IMR-90 (cell line): Measurements from ENCODE around the gene OR5T1. TPM values are rescaled to one million over a fixed set of nuclear protein-coding genes. Genes with fewer than 3 reads are reported as not detected.

ENCODE experiments used
- ATAC-seq: fragments of 200-7000 bp; cut with Tn5 transposase; 2 replicates; pipeline ENCODE4 v1.9.1; 2020; ENCODE audit warnings: low read depth, mild to moderate bottlenecking, moderate library complexity
- BruUV-seq: library from RNA; stranded (reverse); fragments of 400-500 nt; replicated peaks from 2 replicates; lab custom pipeline; 2021; lab: Mats Ljungman, UMichigan
- CTCF ChIA-PET: fragments of 300-600 bp; formaldehyde crosslinking; extraction: SDS; loops from one replicate; lab custom pipeline; 2021; ENCODE audit warnings: antibody characterized with exemption; lab: Yijun Ruan, JAX
- POLR2A ChIA-PET: fragments of 300-600 bp; sonication (Branson Sonifier 250); formaldehyde crosslinking; loops from one replicate; lab custom pipeline; 2022; ENCODE audit warnings: antibody characterized with exemption; ENCODE audit not compliant: unreplicated experiment; lab: Charles Lee
- DNase-seq: peaks from one replicate; pipeline ENCODE4 v3.0.0; 2013
- H2AFZ ChIP-seq: replicated peaks from 2 replicates; pipeline ENCODE3; 2013; ENCODE audit warnings: low read length, mild to moderate bottlenecking; ENCODE audit not compliant: poor library complexity
- H2AK5ac ChIP-seq: 2 replicates; pipeline ENCODE4 v1.6.1; 2013; ENCODE audit warnings: low read depth, low read length, inconsistent platforms
- H2AK9ac ChIP-seq: replicated peaks from 2 replicates; pipeline ENCODE3; 2013; ENCODE audit warnings: mild to moderate bottlenecking, low read depth, low read length, moderate library complexity; ENCODE audit not compliant: poor library complexity
- H2BK120ac ChIP-seq: 2 replicates; pipeline ENCODE4 v1.6.1; 2013; ENCODE audit warnings: low read depth, low read length, inconsistent platforms
- H2BK15ac ChIP-seq: 3 replicates; pipeline ENCODE4 v1.6.1; 2013; ENCODE audit warnings: low read depth, low read length, inconsistent platforms
- H2BK20ac ChIP-seq: 2 replicates; pipeline ENCODE4 v1.6.1; 2013; ENCODE audit warnings: low read depth, mild to moderate bottlenecking, inconsistent platforms, low read length, moderate library complexity
- H2BK5ac ChIP-seq: 2 replicates; pipeline ENCODE4 v1.6.1; 2013; ENCODE audit warnings: mild to moderate bottlenecking, low read depth, low read length, inconsistent platforms; ENCODE audit not compliant: poor library complexity, severe bottlenecking
- H3K14ac ChIP-seq: replicated peaks from 2 replicates; pipeline ENCODE4 v1.6.1; 2013; ENCODE audit warnings: low read depth, low read length, inconsistent platforms
- H3K18ac ChIP-seq: 2 replicates; pipeline ENCODE4 v1.6.1; 2013; ENCODE audit warnings: low read depth, low read length, control low read depth
- H3K23ac ChIP-seq: 2 replicates; pipeline ENCODE4 v1.6.1; 2013; ENCODE audit warnings: low read depth, low read length, inconsistent platforms
- H3K27ac ChIP-seq: 2 replicates; pipeline ENCODE4 v1.5.1; 2013; ENCODE audit warnings: mild to moderate bottlenecking, control low read depth, low read length; ENCODE audit not compliant: insufficient read depth
- H3K27me3 ChIP-seq: 2 replicates; pipeline ENCODE4 v1.6.1; 2013; ENCODE audit warnings: low read length; ENCODE audit not compliant: control insufficient read depth, insufficient read depth
- H3K36me3 ChIP-seq: 2 replicates; pipeline ENCODE4 v1.6.1; 2013; ENCODE audit warnings: low read length, mixed read lengths; ENCODE audit not compliant: control insufficient read depth, insufficient read depth
- H3K4ac ChIP-seq: 2 replicates; pipeline ENCODE4 v1.6.1; 2013; ENCODE audit warnings: low read depth, low read length, inconsistent platforms
- H3K4me1 ChIP-seq: 2 replicates; pipeline ENCODE4 v1.6.1; 2013; ENCODE audit warnings: low read length, mixed read lengths; ENCODE audit not compliant: control insufficient read depth, insufficient read depth
- H3K4me2 ChIP-seq: 2 replicates; pipeline ENCODE4 v1.6.1; 2013; ENCODE audit warnings: low read depth, mild to moderate bottlenecking, control low read depth, low read length, moderate library complexity
- H3K4me3 ChIP-seq: 2 replicates; pipeline ENCODE4 v1.5.1; 2013; ENCODE audit warnings: low read depth, mild to moderate bottlenecking, control low read depth, low read length, moderate library complexity; ENCODE audit not compliant: insufficient read depth
- H3K56ac ChIP-seq: 2 replicates; pipeline ENCODE4 v1.6.1; 2013; ENCODE audit warnings: low read length, inconsistent platforms; ENCODE audit not compliant: insufficient read depth; ENCODE audit errors: extremely low read depth
- H3K79me1 ChIP-seq, 2 experiments: 2 replicates each; pipeline ENCODE4 v1.6.1; 2013; ENCODE audit warnings: low read length in 2 of 2, inconsistent platforms in 1 of 2, low read depth in 1 of 2
- H3K9ac ChIP-seq: 2 replicates; pipeline ENCODE4 v1.6.1; 2013; ENCODE audit warnings: low read depth, low read length, control low read depth
- H3K9me1 ChIP-seq: 2 replicates; pipeline ENCODE4 v1.6.1; 2013; ENCODE audit warnings: low read length, inconsistent platforms; ENCODE audit not compliant: insufficient read depth
- H3K9me3 ChIP-seq: 2 replicates; pipeline ENCODE4 v1.6.1; 2013; ENCODE audit warnings: low read length; ENCODE audit not compliant: control insufficient read depth, insufficient read depth
- H4K20me1 ChIP-seq: 2 replicates; pipeline ENCODE4 v1.6.1; 2013; ENCODE audit warnings: low read length, inconsistent platforms; ENCODE audit not compliant: insufficient read depth
- H4K5ac ChIP-seq: 2 replicates; pipeline ENCODE4 v1.6.1; 2013; ENCODE audit warnings: mild to moderate bottlenecking, low read depth, low read length, control low read depth
- H4K8ac ChIP-seq, 2 experiments: 2 replicates each; pipeline ENCODE4 v1.6.1; 2013; ENCODE audit warnings: low read depth in 2 of 2, low read length in 2 of 2, control low read depth in 1 of 2, inconsistent platforms in 1 of 2
- H4K91ac ChIP-seq: 2 replicates; pipeline ENCODE4 v1.6.1; 2013; ENCODE audit warnings: low read depth, low read length, inconsistent platforms; ENCODE audit not compliant: insufficient read depth
- MXI1 ChIP-seq: IDR thresholded peaks from 2 replicates; pipeline ENCODE4 v1.6.1; 2012; ENCODE audit warnings: low read depth, mild to moderate bottlenecking, low read length, moderate library complexity, borderline replicate concordance
- RAD21 ChIP-seq: IDR thresholded peaks from 2 replicates; pipeline ENCODE4 v1.6.1; 2012; ENCODE audit warnings: low read length, improper control_type of control experiment
- WGBS, 2 experiments: methylation state at CpG; one replicate each; pipeline versions ENCODE4 v1.1.5 to v1.1.7; 2013; ENCODE audit warnings: missing lambda C conversion rate in 2 of 2; ENCODE audit not compliant: insufficient read length in 1 of 2; ENCODE audit errors: extremely low coverage in 2 of 2; 5-methylcytosine and 5-hydroxymethylcytosine counted together
- dilution Hi-C: fragments of 300-500 bp; cut with HindIII; formaldehyde crosslinking; loops from one replicate; pipeline ENCODE4 v1.14.3; 2018; ENCODE audit warnings: low sequenced_read_pairs; ENCODE audit not compliant: unreplicated experiment
- in situ Hi-C: fragments of 300-500 bp; cut with MboI; formaldehyde crosslinking; loops from 3 replicates; pipeline ENCODE4 v1.14.3; 2019; ENCODE audit warnings: low sequenced_read_pairs, inconsistent platforms, mixed read lengths
- intact Hi-C: fragments of 100-400 bp; cut with micrococcal nuclease; formaldehyde crosslinking; loops from 2 replicates; pipeline ENCODE4 v1.10.0; 2022
- polyA plus RNA-seq, 3 experiments: library from polyadenylated mRNA; depleted of rRNA; stranded (reverse); fragments of >200 nt; gene quantifications; 2 replicates each; pipeline ENCODE4 v1.2.3, GENCODE V29; 2012; ENCODE audit warnings: low replicate concordance in 1 of 3
- total RNA-seq: library from RNA; depleted of rRNA; stranded (reverse); fragments of >200 nt; gene quantifications from 2 replicates; pipeline ENCODE4 v1.2.3, GENCODE V29; 2012

OR5T1 gene
- total and polyA plus RNA-seq, 2 of the 4 experiments (the other 2 are of a cell fraction): not detected

GRCh38 chr11:56307836-56308235, 33.9 kb downstream of the OR5T1 start:
- H2BK120ac ChIP-seq: no peak overlapping the region
- H3K4me1 ChIP-seq: no peaks in the 10 kb centered on the region
- 13% methylated on average over 2 of the region's 3 CpGs; no CpG with 5 or more reads in 1 of the 2 experiments for WGBS, 2 experiments
- H3K23ac ChIP-seq: no peak overlapping the region
- no peak overlapping the region for H3K56ac ChIP-seq
- H4K20me1 ChIP-seq: no peaks in the 10 kb centered on the region
- no peak overlapping the region for H3K27ac ChIP-seq
- ChIA-PET CTCF (no interaction called here), POLR2A (no interaction called here)
- no peaks in the 10 kb centered on the region for H3K27me3 ChIP-seq
- H2AFZ ChIP-seq: no peak overlapping the region
- no peak overlapping the region for H4K91ac ChIP-seq
- H3K9me3 ChIP-seq: peaks cover 18% of the 10 kb centered on the region
- no peak overlapping the region for H2BK15ac ChIP-seq
- no peak for DNase-seq
- no peak overlapping the region for H2BK20ac ChIP-seq
- no peak overlapping the region for H3K4me2 ChIP-seq
- H2BK5ac ChIP-seq: no peak overlapping the region
- no peak overlapping the region for H4K5ac ChIP-seq
- no peak overlapping the region for H3K4me3 ChIP-seq
- no peak for ATAC-seq
- TF ChIP-seq RAD21 (no peak), MXI1 (no peak)
- no TSS peak for BruUV-seq
- no peak overlapping the region for H3K4ac ChIP-seq
- no peaks in the 10 kb centered on the region for H3K36me3 ChIP-seq
- intact Hi-C loops: no loop called here
- no peak overlapping the region for H3K14ac ChIP-seq
- H3K79me1 ChIP-seq: no peaks in the 10 kb centered on the region
- H4K8ac ChIP-seq: no peak overlapping the region
- H3K18ac ChIP-seq: no peak overlapping the region
- no peak overlapping the region for H3K9ac ChIP-seq
- no peaks in the 10 kb centered on the region for H3K9me1 ChIP-seq
- no peak overlapping the region for H2AK5ac ChIP-seq
- dilution Hi-C loops: no loop called here
- H2AK9ac ChIP-seq: no peak overlapping the region
- in situ Hi-C loops: no loop called here
